ENCODE measurements around the gene EML3. TPM values are rescaled to one million over a fixed set of nuclear protein-coding genes. Genes with fewer than 3 reads are reported as not detected.
A peak's percentile ranks its signal among the peaks of the same experiment; 100 is the strongest.

EML3 gene
- total and polyA plus RNA-seq, 2 of the 13 experiments (the other 11 are each of a cell fraction or from before 2014, with no cell fraction given), result 10.6 to 12.3 TPM

GRCh38 chr11:62599069-62599696 lies 13.4 kb downstream of the EML3 start (continued):
- TF ChIP-seq ZBTB10 (CRISPR knock-in tag; IDR thresholded peaks at IDR 0.05; ENCODE audit: borderline replicate concordance) (no peak; the same call in 1 of the 2 replicates), SALL1 (CRISPR knock-in tag; IDR thresholded peaks at IDR 0.05) (peak; percentile 65), ZFP36L2 (CRISPR knock-in tag; IDR thresholded peaks at IDR 0.05) (no peak), MATR3 (CRISPR knock-in tag; IDR thresholded peaks at IDR 0.05) (no peak), EP300 (IDR thresholded peaks at IDR 0.05; ENCODE audit: low read depth in 2 of 2, low read length in 2 of 2) (peak; percentile 28 to 50; a peak in 1 of 4 replicates), EP300 (CRISPR knock-in tag; IDR thresholded peaks at IDR 0.05; ENCODE audit: borderline replicate concordance) (no peak), RNF2 (conservative IDR thresholded peaks at IDR 0.05; ENCODE audit: low read depth) (no peak), GATAD1 (CRISPR knock-in tag; IDR thresholded peaks at IDR 0.05) (peak; percentile 81), CREB1 (IDR thresholded peaks at IDR 0.05) (no peak), CREB1 (CRISPR knock-in tag; IDR thresholded peaks at IDR 0.05) (peak; percentile 77), CHD4 (IDR thresholded peaks at IDR 0.05; ENCODE audit: borderline replicate concordance, low read length) (0 out of 2 replicates have a peak, but pooled peaks have one; percentile 43), NONO (IDR thresholded peaks at IDR 0.05) (no peak), NONO (CRISPR knock-in tag; conservative IDR thresholded peaks at IDR 0.05) (peak; percentile 62), POLR2A (IDR thresholded peaks at IDR 0.05; ENCODE audit: insufficient read depth in 1 of 2, low read depth in 2 of 2, low read length in 2 of 2) (peak in 1 of 2 experiments; percentile 46; a peak in 1 of 4 replicates), HDAC1 (CRISPR knock-in tag; IDR thresholded peaks at IDR 0.05) (peak; percentile 72), ZNF629 (CRISPR knock-in tag; conservative IDR thresholded peaks at IDR 0.05) (no peak), ZNF558 (CRISPR knock-in tag; IDR thresholded peaks at IDR 0.05; ENCODE audit: borderline replicate concordance) (no peak), ADNP (CRISPR knock-in tag; IDR thresholded peaks at IDR 0.05) (no peak), NR0B2 (CRISPR knock-in tag; IDR thresholded peaks at IDR 0.05) (no peak), ZNF530 (CRISPR knock-in tag; IDR thresholded peaks at IDR 0.05; ENCODE audit: low read depth) (no peak), SOX6 (IDR thresholded peaks at IDR 0.05) (no peak), SOX6 (CRISPR knock-in tag; IDR thresholded peaks at IDR 0.05) (peak; percentile 86), ZNF124 (CRISPR knock-in tag; IDR thresholded peaks at IDR 0.05) (no peak), SMAD1 (CRISPR knock-in tag; IDR thresholded peaks at IDR 0.05; ENCODE audit: borderline replicate concordance, low read depth) (no peak), PHF5A (CRISPR knock-in tag; IDR thresholded peaks at IDR 0.05; ENCODE audit: low read depth, unreplicated experiment) (peak; percentile 76), RCOR2 (CRISPR knock-in tag; IDR thresholded peaks at IDR 0.05) (no peak), USF2 (IDR thresholded peaks at IDR 0.05; ENCODE audit: low read depth, low read length) (no peak), USF2 (CRISPR knock-in tag; IDR thresholded peaks at IDR 0.05; ENCODE audit: borderline replicate concordance) (no peak)

Measured in HepG2 (cell line).